HG03108 (cell line): ENCODE data around the gene ACBD4.

Experiments used
- ATAC-seq: cut with Tn5 transposase; IDR thresholded peaks from one replicate; pipeline ENCODE4 v1.9.1; 2021; ENCODE audit warnings: moderate library complexity; ENCODE audit not compliant: unreplicated experiment

The ACBD4 gene

GRCh38 chr17:45135192-45135977 is at the start of gene ACBD4:
ACBD4 (plus strand) TSS chr17:45135687; CDS start chr17:45136145, 458 bp downstream.
- ATAC-seq = peak; percentile 70

GRCh38 chr17:45086391-45086790 is 49.1 kb upstream of the ACBD4 start:
- no peak for ATAC-seq

GRCh38 chr17:45086865-45087503 is 48.5 kb upstream of the ACBD4 start:
- ATAC-seq = no peak

- ATAC-seq = no peak
Measured at GRCh38 chr17:45087504-45087975, 47.9 kb upstream of the ACBD4 start.

- no peak for ATAC-seq
Measured at GRCh38 chr17:45087978-45088377, 47.5 kb upstream of the ACBD4 start.

GRCh38 chr17:45088741-45089140 is 46.7 kb upstream of the ACBD4 start:
- no peak for ATAC-seq

- no peak for ATAC-seq
Measured at GRCh38 chr17:45090711-45091110, 44.8 kb upstream of the ACBD4 start.

- ATAC-seq = no peak
Measured at GRCh38 chr17:45091778-45092425, 43.6 kb upstream of the ACBD4 start.

- no peak for ATAC-seq
Measured at GRCh38 chr17:45092911-45093430, 42.5 kb upstream of the ACBD4 start.

GRCh38 chr17:45093444-45094110 is 41.9 kb upstream of the ACBD4 start:
- no peak for ATAC-seq

- ATAC-seq = no peak
Measured at GRCh38 chr17:45096141-45096540, 39.3 kb upstream of the ACBD4 start.

GRCh38 chr17:45096926-45097325 is 38.6 kb upstream of the ACBD4 start:
- no peak for ATAC-seq

GRCh38 chr17:45098081-45098868 is 37.2 kb upstream of the ACBD4 start:
- no peak for ATAC-seq

GRCh38 chr17:45098869-45099616 is 36.4 kb upstream of the ACBD4 start:
- ATAC-seq = no peak

- no peak for ATAC-seq
Measured at GRCh38 chr17:45101546-45101882, 34.0 kb upstream of the ACBD4 start.

GRCh38 chr17:45101883-45102811 is 33.3 kb upstream of the ACBD4 start:
- no peak for ATAC-seq

- ATAC-seq = no peak
Measured at GRCh38 chr17:45102856-45103255, 32.6 kb upstream of the ACBD4 start.

- ATAC-seq = no peak
Measured at GRCh38 chr17:45103269-45103795, 32.2 kb upstream of the ACBD4 start.
